ENCODE measurements around the gene FAU. TPM values are rescaled to one million over a fixed set of nuclear protein-coding genes. Genes with fewer than 3 reads are reported as not detected.
"Not testable (repeated sequence)": the region's sequence is repeated elsewhere in the genome, so short reads cannot be mapped to it uniquely, and the experiment has no call there.

Gene FAU
- total RNA-seq, 1 donor from 2014 or later: 383 TPM

- no peak for DNase-seq (ENCODE audit: low read depth in 2 of 2)
These were observed 478 bp downstream of the FAU start for GRCh38 chr11:65121447-65121864.

- no peak for DNase-seq (ENCODE audit: low read depth in 2 of 2)
These were observed 1.1 kb downstream of the FAU start for GRCh38 chr11:65120831-65121230.

- no peak for DNase-seq (ENCODE audit: low read depth in 2 of 2)
These were observed 2.3 kb downstream of the FAU start for GRCh38 chr11:65119670-65119995.

GRCh38 chr11:65118891-65119669, 2.9 kb downstream of the FAU start:
- not testable (repeated sequence) for DNase-seq (ENCODE audit: low read depth in 2 of 2)

- no peak for DNase-seq (ENCODE audit: low read depth in 2 of 2)
These were observed 3.7 kb downstream of the FAU start for GRCh38 chr11:65118097-65118837.

- DNase-seq (ENCODE audit: low read depth in 2 of 2): peak; percentile 97 to 99
These were observed 4.5 kb downstream of the FAU start, which contains the start of gene ZNHIT2 for GRCh38 chr11:65117206-65118096. ZNHIT2 (minus strand) TSS chr11:65117701; CDS start chr11:65117653, 48 bp downstream.

- peak in 1 of 2 donors; percentile 52 for DNase-seq (ENCODE audit: low read depth in 2 of 2)
These were observed 5.3 kb downstream of the FAU start for GRCh38 chr11:65116370-65117205.

- no peak for DNase-seq (ENCODE audit: low read depth in 2 of 2)
These were observed 6.4 kb downstream of the FAU start for GRCh38 chr11:65115361-65116082.

GRCh38 chr11:65114538-65115171, 7.3 kb downstream of the FAU start:
- no peak for DNase-seq (ENCODE audit: low read depth in 2 of 2)

- DNase-seq (ENCODE audit: low read depth in 2 of 2): no peak
These were observed 8.1 kb downstream of the FAU start for GRCh38 chr11:65113839-65114238.

GRCh38 chr11:65113361-65113756, 8.6 kb downstream of the FAU start:
- DNase-seq (ENCODE audit: low read depth in 2 of 2): no peak

- DNase-seq (ENCODE audit: low read depth in 2 of 2): peak in 1 of 2 donors; percentile 56
These were observed 9.2 kb downstream of the FAU start for GRCh38 chr11:65112546-65113360.

- peak; percentile 75 to 93 for DNase-seq (ENCODE audit: low read depth in 2 of 2)
These were observed 10.0 kb downstream of the FAU start, which contains the start of gene TM7SF2 for GRCh38 chr11:65111744-65112545. TM7SF2 (plus strand) TSS chr11:65111872; CDS start chr11:65112016, 144 bp downstream.

- no peak for DNase-seq (ENCODE audit: low read depth in 2 of 2)
These were observed 10.7 kb downstream of the FAU start for GRCh38 chr11:65111159-65111743.

GRCh38 chr11:65110354-65110861, 11.5 kb downstream of the FAU start:
- DNase-seq (ENCODE audit: low read depth in 2 of 2): peak; percentile 41 to 77

- no peak for DNase-seq (ENCODE audit: low read depth in 2 of 2)
These were observed 12.4 kb downstream of the FAU start for GRCh38 chr11:65109231-65110198.

Data from dermis microvascular lymphatic vessel endothelial cell (primary cell).